ENCODE results near the gene LMF1.
"Not testable (repeated sequence)": the region's sequence is repeated elsewhere in the genome, so short reads cannot be mapped to it uniquely, and the experiment has no call there.

LMF1 gene

DNA sequence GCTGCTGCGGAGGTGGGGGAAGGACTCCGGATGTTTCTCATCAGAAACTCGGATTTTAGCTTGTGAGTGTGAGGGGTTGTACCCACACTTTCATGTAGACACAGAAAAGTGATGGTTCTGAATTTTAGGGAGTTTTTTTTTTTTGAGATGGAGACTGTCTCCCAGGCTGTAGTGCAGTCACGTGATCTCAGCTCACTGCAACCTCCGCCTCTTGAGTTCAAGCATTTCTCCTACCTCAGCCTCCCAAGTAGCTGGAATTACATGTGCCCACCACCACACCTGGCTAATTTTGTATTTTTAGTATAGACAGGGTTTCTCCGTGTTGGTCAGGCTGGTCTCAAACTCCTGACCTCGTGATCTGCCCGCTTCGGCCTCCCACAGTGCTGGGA, 147.9 kb downstream of the LMF1 start:
- no peak for DNase-seq

DNA sequence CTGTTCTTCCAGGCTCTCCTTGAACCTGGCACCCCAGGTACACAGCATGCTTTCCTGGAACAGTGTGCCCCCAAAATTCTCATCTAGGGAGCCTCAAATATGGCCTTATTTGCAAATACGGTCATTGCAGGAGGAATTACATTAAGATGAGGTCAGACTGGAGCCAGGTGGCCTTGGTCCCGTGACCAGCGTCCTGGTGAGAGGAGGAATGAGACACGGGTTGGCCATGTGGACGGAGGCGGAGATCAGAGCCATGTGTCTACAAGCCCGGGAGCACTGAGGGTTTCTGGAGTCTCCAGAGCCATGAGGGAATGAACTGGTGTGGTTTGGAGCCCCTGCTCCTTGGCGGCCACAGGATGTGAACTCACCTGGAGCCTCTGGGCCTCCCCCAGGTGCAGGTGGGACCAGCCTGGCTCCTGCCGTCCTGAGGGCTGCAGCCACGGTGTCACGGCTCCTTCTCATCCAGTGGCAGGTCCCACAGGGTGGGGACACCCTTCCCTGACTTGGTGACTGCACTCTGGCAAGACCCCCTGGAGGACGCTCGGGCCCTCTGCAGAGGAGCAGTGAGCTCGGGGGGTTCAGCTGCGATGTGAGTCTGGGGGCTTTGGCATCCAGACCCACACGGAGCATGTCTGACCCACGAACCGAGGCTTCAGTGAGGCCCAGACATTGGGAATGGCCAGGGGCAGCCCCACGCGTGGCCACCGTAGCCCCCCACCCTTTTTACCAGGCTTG, 148.4 kb downstream of the LMF1 start:
- no peak for DNase-seq

GRCh38 chr16:821751-822150, 149.0 kb downstream of the LMF1 start:
- DNase-seq, result no peak

DNA sequence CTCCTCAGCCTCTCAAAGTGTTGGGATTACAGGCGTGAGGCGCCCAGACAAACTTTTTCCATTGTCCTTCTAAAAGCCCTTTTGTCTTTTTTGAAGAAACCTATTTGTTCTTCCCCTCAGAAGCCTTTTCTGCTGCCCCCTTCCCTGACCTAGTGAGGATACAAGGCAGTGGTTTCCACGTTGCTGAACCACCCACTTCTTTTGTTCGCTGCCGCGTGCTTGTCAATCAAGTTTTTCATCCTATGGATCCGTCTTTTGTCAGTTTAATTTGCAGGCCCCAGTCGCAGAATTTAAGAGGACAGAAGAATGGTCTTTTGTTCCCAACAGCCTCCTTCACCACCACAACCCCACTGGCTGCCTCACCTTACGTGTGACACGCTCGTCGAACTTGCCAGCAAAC, 150.0 kb downstream of the LMF1 start:
- no peak for DNase-seq

DNA sequence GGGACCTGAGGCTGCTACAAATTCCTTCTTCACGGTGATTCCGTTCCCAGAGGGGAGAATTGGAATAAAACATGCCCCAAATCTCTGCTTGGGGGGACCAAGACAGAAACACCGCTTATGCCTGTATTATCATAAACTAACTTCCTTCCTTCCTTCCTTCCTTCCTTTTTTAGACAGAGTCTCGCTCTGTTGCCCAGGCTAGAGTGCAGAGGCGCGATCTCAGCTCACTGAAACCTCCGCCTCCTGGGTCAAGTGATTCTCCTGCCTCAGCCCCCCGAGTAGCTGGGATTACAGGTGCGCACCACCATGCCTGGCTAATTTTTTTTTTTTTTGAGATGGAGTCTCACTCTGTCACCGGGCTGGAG, 150.8 kb downstream of the LMF1 start:
- DNase-seq, result not testable (repeated sequence)

GRCh38 chr16:819336-820043, 151.3 kb downstream of the LMF1 start:
- no peak for DNase-seq

DNA sequence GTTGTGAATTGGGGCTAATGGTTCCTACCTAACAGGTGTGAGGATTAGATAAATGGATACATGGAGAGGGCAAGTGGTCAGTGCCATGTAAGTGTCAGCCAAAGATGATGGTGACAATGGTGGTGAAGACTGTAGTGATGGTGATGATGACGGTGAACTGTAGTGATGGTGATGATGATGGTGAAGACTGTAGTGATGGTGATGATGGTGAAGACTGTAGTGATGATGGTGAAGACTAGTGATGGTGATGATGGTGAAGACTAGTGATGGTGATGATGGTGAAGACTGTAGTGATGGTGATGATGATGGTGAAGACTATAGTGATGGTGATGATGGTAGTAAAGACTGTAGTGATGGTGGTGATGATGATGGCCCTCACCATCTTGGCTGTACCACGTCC, 152.2 kb downstream of the LMF1 start:
- DNase-seq, result no peak

GRCh38 chr16:818132-818531, 152.7 kb downstream of the LMF1 start:
- DNase-seq, result no peak

DNA sequence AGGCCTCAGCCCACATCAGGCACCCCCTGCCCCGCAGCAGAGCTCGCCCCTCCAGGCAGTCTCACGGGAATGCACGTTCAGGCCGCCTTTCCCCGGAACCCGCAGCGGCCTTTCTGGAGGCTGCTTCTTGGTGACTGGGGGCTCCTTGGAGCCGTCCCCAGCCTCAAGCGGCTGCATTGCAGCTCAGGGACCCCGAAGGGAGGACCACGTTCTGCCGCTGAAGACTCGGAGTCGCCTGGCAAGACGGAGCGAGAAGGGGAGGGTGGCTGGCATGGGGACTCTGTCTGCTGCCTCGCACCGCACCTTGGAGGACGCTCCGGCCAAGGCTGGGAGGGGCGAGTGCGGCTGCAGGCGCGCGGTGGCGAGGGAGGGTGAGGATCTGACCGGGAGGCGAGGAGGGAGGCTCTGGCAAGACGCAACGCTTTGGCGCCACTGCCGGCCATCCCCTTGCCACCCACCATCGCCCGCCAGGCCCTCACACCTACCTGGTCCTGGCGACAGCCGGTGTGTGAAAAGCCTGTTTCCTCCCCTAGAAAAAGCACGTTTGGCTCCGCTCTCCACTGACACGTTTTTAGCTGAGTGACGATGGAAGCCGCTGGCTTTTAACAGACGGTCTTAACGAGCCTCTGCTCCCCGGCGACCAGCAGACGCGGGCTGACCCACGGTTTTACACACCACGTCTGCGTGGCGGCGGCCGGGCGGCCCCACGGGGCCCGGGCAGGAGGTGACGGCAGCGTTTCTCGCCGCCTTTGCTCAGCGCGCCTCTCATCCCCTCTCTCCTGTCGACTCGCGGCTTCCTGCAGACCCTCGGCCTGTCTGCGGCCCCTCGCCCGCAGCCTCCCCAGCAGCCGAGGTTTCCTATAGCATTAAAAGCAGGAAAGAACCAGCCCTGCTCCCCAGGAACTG, 153.5 kb downstream of the LMF1 start:
- DNase-seq, result no peak

GRCh38 chr16:815861-816260, 154.9 kb downstream of the LMF1 start:
- DNase-seq, result no peak

- no peak for DNase-seq
Measured at GRCh38 chr16:814974-815373, 155.8 kb downstream of the LMF1 start.

GRCh38 chr16:813916-814412, 156.8 kb downstream of the LMF1 start:
- no peak for DNase-seq

DNA sequence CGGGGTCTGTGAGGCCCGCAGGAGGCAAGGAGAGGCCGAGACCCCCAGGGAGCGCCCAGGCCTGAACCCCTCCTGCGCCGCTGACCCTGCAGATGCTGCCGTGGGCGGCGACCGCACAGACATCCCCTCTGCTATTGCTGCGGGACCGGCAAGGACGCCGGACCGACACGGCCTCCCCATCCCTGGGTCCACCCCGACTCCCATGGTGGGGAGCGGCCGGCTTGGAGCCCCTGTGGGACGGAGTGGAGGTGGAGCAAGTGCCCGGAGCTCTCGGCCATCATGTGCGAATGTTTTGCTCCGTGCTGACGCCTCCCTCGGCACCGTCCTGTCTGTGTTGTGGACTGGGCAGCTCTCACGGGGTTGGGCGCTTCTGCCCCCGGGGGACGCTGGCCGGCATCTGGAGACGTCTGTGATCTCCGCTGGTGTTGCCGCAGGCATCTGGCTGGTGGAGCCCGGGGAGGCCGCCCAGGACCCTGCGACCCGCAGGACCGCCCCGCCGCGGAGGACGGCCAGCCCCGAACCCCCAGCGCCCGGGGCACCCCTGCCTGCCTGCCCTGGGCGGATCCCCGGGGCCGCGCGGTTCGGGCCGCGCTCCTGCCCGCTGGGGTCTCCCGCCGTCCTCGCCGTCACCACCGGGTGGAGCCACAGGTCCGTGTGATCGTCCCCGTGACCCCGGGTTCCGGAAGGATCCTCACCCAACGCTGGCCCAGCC, 157.4 kb downstream of the LMF1 start:
- peak; percentile 17 for DNase-seq

DNA sequence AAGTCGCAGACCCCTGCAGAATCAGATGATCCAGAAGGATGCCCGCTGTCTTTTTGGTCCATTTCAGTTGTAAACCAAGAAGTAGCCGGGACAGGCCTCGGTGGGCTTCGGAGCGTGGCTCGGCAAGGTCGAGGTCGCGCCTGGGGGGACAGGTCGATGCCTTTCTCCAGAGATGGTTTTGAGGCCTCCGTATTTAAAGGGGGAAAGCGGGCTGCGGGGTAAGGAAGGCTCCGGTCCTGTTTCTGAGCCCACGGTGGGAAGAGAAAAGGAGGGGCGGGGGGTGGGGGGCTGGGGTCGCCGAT, 162.7 kb downstream of the LMF1 start:
- no peak for DNase-seq

DNA sequence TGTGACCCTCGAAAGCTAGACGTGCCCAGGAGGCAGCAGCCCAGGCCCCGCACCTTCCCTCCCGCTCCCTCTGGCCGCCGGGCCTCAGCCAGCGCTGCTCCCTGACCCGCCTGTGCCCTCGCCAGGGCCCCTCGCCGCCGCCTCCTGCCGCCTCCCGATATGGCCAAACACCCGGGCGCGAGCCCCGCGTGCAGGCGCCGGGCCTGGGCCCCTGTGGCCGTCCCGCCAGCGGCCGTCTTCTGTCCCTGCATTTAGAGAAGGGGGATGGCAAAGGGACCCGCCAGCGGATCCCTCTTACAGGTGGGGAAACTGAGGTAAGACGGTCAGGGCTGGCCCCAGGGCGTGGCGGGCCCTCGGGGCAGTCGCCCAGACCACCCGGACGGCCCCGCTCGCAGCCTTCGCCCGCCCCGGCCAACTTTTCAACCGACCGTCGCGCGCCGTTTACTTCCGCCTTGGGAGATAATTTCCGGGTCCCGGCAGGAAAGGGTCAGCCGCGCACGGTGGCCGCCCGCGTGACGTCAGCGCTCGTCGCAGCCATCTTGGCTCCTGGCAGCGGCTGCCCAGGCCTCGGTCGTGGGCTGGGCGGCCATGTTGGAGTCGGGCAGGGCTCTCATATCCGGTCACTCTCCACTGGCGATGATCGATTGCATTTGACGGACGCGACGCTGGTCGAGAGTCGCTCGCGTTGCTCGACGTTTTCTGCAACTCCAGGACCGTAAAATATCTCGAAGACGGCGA, 163.3 kb downstream of the LMF1 start:
- DNase-seq, result peak; percentile 75

DNA sequence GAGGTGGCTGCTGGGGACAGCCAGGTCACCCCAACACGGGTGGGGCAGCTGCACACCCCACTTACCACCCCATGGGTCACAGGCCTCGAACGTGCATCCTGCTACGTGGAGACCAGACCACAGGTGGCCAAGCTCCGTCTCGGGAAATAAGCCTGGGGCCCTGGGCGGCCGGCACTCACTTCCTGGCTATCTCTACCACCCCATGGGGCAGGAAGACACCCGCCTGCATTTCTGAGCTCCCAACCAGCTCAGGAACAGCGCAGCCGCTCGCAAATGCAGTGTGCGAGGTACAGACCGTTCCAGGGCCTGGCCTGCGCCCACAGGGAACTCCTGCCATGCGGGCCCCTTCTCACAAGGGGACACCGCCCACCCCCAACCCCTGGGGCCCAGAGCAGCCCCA, 165.3 kb downstream of the LMF1 start:
- no peak for DNase-seq

GRCh38 chr16:804193-805048, 166.4 kb downstream of the LMF1 start:
- DNase-seq, result no peak

DNA sequence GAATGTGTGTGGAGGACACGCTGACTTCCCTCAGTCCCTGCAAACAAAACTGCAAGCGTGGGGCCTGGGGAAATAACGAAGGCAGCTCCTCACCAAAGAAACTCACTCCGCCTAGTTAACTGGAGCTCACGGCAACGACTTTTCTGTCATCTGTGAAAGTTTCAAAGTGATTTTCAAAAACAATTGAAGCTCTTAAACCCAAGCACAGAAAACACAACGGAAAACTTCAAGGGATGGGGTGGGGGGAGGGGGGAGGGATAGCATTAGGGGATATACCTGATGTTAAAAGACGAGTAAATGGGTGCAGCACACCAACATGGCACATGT, 167.1 kb downstream of the LMF1 start:
- DNase-seq, result no peak

Data from effector CD8-positive, alpha-beta T cell (primary cell).